ENCODE data around the gene CCDC192. TPM values are rescaled to one million over a fixed set of nuclear protein-coding genes. Genes with fewer than 3 reads are reported as not detected.

CCDC192 gene
- total RNA-seq, 4 donors from 2014 or later = 0.87 to 2.1 (median 1.9) TPM

GRCh38 chr5:127940854-127941253 is 237.7 kb downstream of the CCDC192 start:
- H3K9me3 ChIP-seq = no peaks in the 10 kb centered on the region
- no peaks in the 10 kb centered on the region for H3K4me1 ChIP-seq
- H3K36me3 ChIP-seq = no peaks in the 10 kb centered on the region
- H3K4me3 ChIP-seq = no peak overlapping the region
- no peaks in the 10 kb centered on the region for H3K27me3 ChIP-seq
- WGBS, 2 donors = 53 to 59% methylated on average over 1 of the region's 1 CpG
- no peak for DNase-seq (ENCODE audit: low spot score in 2 of 2)
- TF ChIP-seq POLR2A (IDR thresholded peaks at IDR 0.05) (no peak), EP300 (IDR thresholded peaks at IDR 0.05) (no peak)
- TF ChIP-seq, protein P1, sequence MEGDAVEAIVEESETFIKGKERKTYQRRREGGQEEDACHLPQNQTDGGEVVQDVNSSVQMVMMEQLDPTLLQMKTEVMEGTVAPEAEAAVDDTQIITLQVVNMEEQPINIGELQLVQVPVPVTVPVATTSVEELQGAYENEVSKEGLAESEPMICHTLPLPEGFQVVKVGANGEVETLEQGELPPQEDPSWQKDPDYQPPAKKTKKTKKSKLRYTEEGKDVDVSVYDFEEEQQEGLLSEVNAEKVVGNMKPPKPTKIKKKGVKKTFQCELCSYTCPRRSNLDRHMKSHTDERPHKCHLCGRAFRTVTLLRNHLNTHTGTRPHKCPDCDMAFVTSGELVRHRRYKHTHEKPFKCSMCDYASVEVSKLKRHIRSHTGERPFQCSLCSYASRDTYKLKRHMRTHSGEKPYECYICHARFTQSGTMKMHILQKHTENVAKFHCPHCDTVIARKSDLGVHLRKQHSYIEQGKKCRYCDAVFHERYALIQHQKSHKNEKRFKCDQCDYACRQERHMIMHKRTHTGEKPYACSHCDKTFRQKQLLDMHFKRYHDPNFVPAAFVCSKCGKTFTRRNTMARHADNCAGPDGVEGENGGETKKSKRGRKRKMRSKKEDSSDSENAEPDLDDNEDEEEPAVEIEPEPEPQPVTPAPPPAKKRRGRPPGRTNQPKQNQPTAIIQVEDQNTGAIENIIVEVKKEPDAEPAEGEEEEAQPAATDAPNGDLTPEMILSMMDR (IDR thresholded peaks at IDR 0.05) = no peak
- peak overlapping the region in 1 of 4 donors; percentile 11 for H3K27ac ChIP-seq

DNA sequence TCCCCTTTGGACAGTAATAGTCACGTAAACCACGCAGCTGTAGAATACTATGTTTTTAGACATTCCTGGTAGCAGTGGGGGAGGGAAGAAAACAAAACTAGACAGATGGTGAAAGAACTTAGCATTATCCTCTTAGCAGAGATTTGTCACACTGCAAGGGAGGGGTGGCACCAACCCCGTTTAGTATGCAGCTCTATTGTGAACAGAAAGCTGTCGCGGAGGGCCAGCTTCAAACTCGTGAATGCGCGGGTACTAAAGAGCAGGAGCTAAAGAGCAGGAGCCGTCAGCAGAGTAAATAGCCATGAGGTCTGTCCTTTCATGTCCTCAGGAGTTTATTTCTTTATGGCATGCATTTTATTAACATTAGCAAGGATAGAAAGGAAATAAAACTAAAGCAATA is 238.5 kb downstream of the CCDC192 start:
- Histone ChIP-seq H3K9me3 (no peaks in the 10 kb centered on the region), H3K27ac (peak overlapping the region in 1 of 4 donors; percentile 11), H3K27me3 (no peaks in the 10 kb centered on the region), H3K36me3 (no peaks in the 10 kb centered on the region), H3K4me3 (no peak overlapping the region), H3K4me1 (no peaks in the 10 kb centered on the region)
- TF ChIP-seq POLR2A (IDR thresholded peaks at IDR 0.05) (no peak), EP300 (IDR thresholded peaks at IDR 0.05) (no peak)
- TF ChIP-seq, protein P1 (IDR thresholded peaks at IDR 0.05) = no peak
- no peak for DNase-seq (ENCODE audit: low spot score in 2 of 2)
- 33 to 48% methylated on average over 9 of the region's 9 CpGs for WGBS, 2 donors

GRCh38 chr5:127942246-127943060 is 239.3 kb downstream of the CCDC192 start:
- Histone ChIP-seq H3K27ac (no peak overlapping the region), H3K4me1 (no peaks in the 10 kb centered on the region), H3K4me3 (no peak overlapping the region), H3K27me3 (no peaks in the 10 kb centered on the region), H3K9me3 (no peaks in the 10 kb centered on the region), H3K36me3 (no peaks in the 10 kb centered on the region)
- no peak for TF ChIP-seq EP300 (IDR thresholded peaks at IDR 0.05)
- TF ChIP-seq POLR2A (IDR thresholded peaks at IDR 0.05) = no peak
- TF ChIP-seq, protein P1 (IDR thresholded peaks at IDR 0.05) = no peak
- no peak for DNase-seq (ENCODE audit: low spot score in 2 of 2)
- WGBS, 2 donors = 68 to 74% methylated on average over 3 of the region's 3 CpGs

- Histone ChIP-seq H3K27me3 (no peaks in the 10 kb centered on the region), H3K27ac (no peak overlapping the region), H3K4me3 (no peak overlapping the region), H3K9me3 (no peaks in the 10 kb centered on the region), H3K36me3 (no peaks in the 10 kb centered on the region), H3K4me1 (no peaks in the 10 kb centered on the region)
- TF ChIP-seq POLR2A (IDR thresholded peaks at IDR 0.05) = no peak
- TF ChIP-seq, protein P1 (IDR thresholded peaks at IDR 0.05) = no peak
- TF ChIP-seq EP300 (IDR thresholded peaks at IDR 0.05) = no peak
- WGBS, 2 donors = 96 to 97% methylated on average over 4 of the region's 4 CpGs
- no peak for DNase-seq (ENCODE audit: low spot score in 2 of 2)
Observed at GRCh38 chr5:127943061-127943371, 239.8 kb downstream of the CCDC192 start.

DNA sequence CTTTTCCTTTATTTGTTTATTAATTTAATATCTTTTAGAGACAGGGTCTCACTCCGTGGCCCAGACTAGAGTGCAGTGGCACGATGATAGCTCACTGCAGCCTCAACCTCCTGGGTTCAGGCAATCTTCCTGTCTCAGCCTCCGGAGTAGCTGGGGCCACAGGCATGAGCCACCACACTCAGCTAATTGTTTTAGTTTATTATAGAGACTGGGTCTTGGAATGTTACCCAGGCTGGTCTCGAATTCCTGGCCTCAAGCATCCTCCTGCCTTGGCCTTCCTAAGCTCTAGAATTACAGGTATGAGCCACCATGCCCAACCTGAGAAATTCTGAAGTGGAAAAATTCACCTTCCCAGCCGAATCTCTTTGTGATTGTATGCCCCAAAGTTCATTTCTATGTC is 240.9 kb downstream of the CCDC192 start:
- no peak for TF ChIP-seq POLR2A (IDR thresholded peaks at IDR 0.05)
- no peak overlapping the region for H3K4me3 ChIP-seq
- H3K27ac ChIP-seq = no peak overlapping the region
- no peaks in the 10 kb centered on the region for H3K27me3 ChIP-seq
- H3K9me3 ChIP-seq = no peaks in the 10 kb centered on the region
- H3K4me1 ChIP-seq = no peaks in the 10 kb centered on the region
- no peak for DNase-seq (ENCODE audit: low spot score in 2 of 2)
- WGBS, 2 donors = 80 to 87% methylated on average over 5 of the region's 5 CpGs
- no peaks in the 10 kb centered on the region for H3K36me3 ChIP-seq

All from tibial nerve (tissue), 4 donors.